GM21825 (cell line): ENCODE results near the gene FIBCD1.

ENCODE experiments used
- ATAC-seq: cut with Tn5 transposase; IDR thresholded peaks from one replicate; pipeline ENCODE4 v1.9.1; 2021; ENCODE audit warnings: mild to moderate bottlenecking, moderate library complexity; ENCODE audit not compliant: unreplicated experiment

Gene FIBCD1

GRCh38 chr9:130862747-130863146 is 76.3 kb downstream of the FIBCD1 start:
- ATAC-seq, result no peak

- ATAC-seq, result no peak
Observed at GRCh38 chr9:130862217-130862616, 76.8 kb downstream of the FIBCD1 start.

DNA sequence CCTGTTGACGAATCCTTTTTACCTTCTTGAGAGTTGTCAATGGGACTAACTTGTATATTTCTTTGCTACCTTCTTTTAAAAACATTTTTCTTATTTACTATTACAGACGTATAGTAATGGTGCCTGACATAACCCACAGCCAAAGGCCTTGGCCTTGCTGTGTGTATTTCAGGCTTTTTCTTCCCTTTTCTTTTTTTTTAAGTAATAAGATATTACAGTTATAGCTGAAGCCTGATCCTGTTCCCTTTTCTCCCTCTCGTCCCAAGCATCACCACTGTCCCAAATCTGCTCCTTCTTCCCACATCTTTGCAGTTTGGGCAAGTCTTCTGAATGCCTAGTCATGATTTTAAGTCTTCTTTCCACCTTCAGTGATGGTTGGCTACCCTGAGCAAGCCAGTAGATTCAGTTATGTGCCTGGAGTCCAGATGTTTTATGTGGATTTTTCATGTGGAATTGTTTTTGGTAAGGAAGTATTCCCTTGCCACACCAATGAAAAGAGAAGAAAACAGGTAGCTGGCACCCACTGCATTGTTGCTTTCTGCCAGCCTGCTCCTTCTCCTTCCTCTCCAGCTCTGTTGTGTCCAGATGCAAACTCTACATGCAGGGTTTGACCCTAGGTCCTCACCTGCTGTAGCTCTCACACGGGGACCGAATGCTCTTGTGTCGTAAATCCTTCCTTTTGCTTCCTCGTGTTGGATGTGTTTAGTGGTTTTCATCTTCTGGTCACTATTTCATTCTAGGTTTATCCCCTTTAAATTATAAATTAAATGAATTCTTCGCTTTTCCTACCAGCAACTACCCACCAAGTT is 77.5 kb downstream of the FIBCD1 start:
- no peak for ATAC-seq

DNA sequence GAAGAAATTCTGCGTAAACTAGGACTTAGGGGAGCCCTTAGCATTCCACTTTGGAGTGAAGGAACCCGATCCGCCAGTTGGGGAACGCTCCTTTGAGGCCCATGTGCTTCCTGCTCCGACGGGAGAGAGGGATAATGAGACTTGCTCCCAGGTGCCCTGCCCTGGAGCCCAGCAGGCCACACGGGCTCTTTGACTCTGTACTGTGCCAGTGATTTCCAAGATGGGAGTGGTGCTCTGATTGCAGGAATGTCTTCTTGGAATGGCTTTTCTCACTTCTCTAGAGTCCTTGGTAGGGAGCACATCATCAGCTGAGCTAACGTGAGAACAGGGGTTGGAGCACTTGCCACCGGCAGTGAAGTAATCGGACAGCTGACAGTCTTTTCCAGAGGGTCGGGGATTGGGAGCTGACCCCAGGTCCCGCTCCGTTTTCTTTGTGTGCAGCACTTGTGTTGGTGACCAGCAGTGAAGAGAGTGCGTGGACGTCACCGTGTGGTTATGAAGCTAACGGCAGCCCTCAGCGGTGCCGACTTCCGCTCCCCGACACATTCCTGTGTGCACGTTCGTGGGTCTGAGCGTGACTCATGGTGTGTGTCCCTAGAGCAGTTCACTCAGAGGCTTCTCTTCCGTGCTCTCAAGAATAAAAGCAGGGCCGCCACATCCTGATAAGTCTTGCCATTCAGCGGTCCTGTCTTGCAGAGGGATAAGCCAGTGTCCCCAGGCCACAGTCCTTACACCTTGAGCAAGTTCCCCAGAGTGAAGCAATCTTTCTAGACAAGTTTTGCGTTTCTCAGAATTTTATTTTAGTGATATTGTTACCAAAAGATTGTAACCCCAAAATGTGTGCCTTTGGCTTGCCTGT is 78.4 kb downstream of the FIBCD1 start:
- no peak for ATAC-seq

GRCh38 chr9:130858739-130859705 is 80.0 kb downstream of the FIBCD1 start:
- no peak for ATAC-seq

DNA sequence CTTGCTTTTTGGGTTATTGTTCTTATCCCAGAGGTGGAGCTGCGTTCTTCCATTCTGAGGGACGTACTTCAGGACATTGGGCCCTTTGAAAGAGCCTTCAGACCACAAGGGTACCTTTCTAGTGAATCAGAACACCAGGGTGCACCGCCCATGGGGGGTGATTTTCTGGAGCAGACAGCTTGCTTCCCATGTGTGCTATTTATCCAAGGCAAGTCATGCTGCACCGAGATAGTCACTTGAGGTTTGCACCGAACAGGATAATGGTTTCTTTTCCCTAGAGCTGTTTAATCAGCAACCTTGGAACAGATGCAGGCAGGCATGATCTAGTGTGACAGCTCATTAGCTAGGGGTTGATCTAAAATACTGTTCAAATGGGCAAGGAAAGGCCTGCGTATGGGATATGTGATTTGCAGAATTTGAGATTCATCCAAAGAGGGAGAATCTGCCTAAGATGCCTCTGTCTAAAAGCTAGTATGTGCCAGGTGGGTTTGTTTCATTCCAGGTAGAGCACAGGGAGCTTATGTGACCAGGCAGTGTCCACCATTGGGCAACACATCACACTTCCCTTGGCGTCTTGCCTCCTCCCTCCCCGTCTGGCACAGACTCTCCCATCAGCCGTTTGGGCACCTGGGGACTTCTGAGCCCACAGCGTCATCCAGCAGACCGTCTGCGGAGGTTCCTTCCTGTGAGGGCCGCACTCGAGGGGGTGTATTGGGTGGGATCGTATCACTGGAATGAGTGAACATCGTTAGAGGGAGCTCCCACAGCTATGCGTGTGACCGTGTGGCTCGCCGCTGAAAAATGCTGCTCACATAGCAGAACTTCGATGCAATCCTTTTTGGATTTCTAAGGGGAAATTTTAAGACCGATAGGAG is 80.9 kb downstream of the FIBCD1 start:
- ATAC-seq, result no peak

GRCh38 chr9:130856474-130856873 is 82.6 kb downstream of the FIBCD1 start:
- ATAC-seq, result no peak

- no peak for ATAC-seq
Observed at GRCh38 chr9:130854835-130855234, 84.2 kb downstream of the FIBCD1 start.

- no peak for ATAC-seq
Observed at GRCh38 chr9:130854092-130854491, 85.0 kb downstream of the FIBCD1 start.

DNA sequence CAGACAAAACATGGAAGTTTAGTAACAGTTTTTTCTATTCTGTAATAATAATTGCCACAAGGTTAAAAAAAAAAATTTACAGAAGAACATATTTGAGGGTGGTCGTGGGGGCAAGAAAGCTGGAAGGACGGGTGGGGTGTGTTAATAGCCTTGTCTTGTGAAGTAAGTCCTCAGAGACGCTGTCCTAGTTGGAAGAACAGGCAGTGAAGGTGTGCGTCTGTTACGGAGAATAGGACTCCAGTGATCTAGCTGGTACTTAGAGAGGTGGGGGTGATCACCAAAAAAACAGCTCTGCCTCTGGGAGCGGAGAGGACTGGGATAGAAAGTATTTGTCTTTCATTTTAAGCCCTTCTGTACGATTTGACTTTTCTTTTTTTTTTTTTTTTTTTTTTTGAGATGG is 86.2 kb downstream of the FIBCD1 start:
- no peak for ATAC-seq
